T-helper 17 cell (primary cell): ENCODE results near the gene SMG7. TPM values are rescaled to one million over a fixed set of nuclear protein-coding genes. Genes with fewer than 3 reads are reported as not detected.

Experiments used
- ATAC-seq: fragments of 150-1000 bp; cut with Tn5 transposase; 2 replicates; pipeline ENCODE4 v1.10.0; 2021; ENCODE audit warnings: mild to moderate bottlenecking, moderate library complexity
- DNase-seq, 3 donors: peaks; one replicate each; pipeline versions ENCODE4 v3.0.0 to v3.0.0-alpha.2; 2020 to 2021
- H3K9me3 ChIP-seq: one replicate; pipeline ENCODE4 v1.7.0; 2013; ENCODE audit warnings: low read length, mild to moderate bottlenecking; ENCODE audit not compliant: control insufficient read depth, poor library complexity, severe bottlenecking
- H3K27ac Mint-ChIP-seq: one replicate; pipeline ENCODE4 v1.8.0; 2022; ENCODE audit warnings: mild to moderate bottlenecking, moderate library complexity, mixed read lengths
- H3K27me3 Mint-ChIP-seq: one replicate; pipeline ENCODE4 v1.8.0; 2022; ENCODE audit warnings: mixed read lengths
- H3K36me3 Mint-ChIP-seq: one replicate; pipeline ENCODE4 v1.8.0; 2022; ENCODE audit warnings: low read depth, mixed read lengths
- H3K4me1 Mint-ChIP-seq: one replicate; pipeline ENCODE4 v1.8.0; 2022; ENCODE audit warnings: mild to moderate bottlenecking, mixed read lengths
- H3K4me3 Mint-ChIP-seq: one replicate; pipeline ENCODE4 v1.8.0; 2022; ENCODE audit warnings: mild to moderate bottlenecking, moderate library complexity, mixed read lengths
- total RNA-seq, 4 donors: library from RNA in 2 of 4; stranded (reverse) in 2 of 4; gene quantifications; one replicate each; pipeline ENCODE4 v1.2.3 and lab custom pipeline; 2022 to 2026

The SMG7 gene
- total RNA-seq, 2 donors from 2014 or later, result 50.6 to 51.0 TPM

DNA sequence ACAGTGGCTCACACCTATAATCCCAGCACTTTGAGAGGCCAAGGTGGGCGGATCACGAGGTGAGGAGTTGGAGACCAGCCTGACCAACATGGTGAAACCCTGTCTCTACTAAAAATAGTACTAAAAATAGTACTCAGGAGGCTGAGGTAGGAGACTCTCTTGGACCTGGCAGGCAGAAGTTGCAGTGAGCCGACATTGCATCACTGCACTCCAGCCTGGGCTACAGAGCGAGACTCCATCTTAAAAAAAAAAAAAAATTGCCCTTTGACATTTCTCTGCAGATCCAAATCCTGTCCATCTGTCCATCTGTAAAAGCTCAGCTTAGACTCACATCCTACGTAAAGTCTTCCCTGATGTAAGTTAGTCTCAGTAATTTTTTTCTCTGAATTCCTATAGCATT lies 124.2 kb downstream of the SMG7 start:
- ATAC-seq (no peak), DNase-seq (no peak)
- Mint-ChIP-seq H3K4me3 (no peak overlapping the region), H3K27me3 (peaks cover 19% of the 10 kb centered on the region), H3K4me1 (peaks cover 16% of the 10 kb centered on the region), H3K27ac (no peak overlapping the region), H3K36me3 (peaks cover 7% of the 10 kb centered on the region)
- no peaks in the 10 kb centered on the region for H3K9me3 ChIP-seq

DNA sequence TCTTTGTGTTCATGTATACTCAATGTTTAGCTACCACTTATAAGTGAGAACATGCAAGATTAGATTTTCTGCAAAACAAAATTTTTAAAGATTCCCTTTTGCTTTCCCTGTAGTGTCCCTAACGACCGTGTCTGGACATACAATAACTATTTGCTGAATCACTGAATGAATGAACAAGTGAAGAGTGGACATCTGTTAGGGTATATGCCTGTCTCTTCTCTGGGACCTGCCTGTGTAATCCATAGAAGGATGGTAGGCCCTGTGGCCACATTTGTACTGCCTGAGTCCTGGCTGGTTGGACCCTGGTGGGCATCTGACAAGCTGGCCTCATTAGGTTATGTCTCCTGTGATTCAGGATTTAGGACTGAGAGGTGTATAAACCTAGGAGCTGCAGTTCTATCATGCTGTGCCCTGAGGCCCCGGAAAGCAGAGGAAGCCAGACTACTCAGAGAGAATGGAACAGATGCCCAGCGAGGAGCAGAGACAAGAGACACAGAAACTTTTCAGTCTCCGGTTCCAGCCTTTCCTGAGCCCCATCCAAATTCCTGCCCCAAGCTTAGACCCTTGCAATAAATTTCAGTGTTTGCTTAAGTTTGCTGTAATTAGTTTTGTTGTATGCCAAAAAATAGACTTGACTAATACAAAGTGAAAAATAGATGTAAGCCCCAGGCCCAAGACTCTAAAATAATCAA lies 125.5 kb downstream of the SMG7 start:
- H3K27ac Mint-ChIP-seq, result peak overlapping the region; percentile 21
- peaks cover 6% of the 10 kb centered on the region for H3K36me3 Mint-ChIP-seq

DNA sequence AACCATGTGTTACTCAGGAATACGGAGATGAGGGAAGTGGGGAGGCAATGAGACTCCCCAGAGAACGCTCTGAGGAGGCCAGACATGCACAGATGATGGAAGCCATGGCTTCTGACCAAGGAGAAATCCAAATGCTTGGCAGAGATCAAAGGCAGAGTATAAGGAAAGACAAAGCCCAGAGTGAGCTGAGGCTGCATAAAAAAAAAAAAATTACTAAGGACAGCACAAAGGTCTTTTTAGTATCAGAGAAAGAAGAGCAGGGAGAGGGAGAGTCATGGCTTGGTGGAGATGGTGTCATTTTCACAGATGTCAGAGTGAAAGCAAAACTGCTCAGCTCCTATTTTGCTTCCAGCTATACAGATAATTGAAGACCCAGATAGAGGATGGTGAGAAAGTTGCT lies 126.1 kb downstream of the SMG7 start:
- Mint-ChIP-seq H3K4me3 (no peak overlapping the region), H3K27ac (peak overlapping the region; percentile 21), H3K27me3 (peaks cover 15% of the 10 kb centered on the region), H3K36me3 (peaks cover under 1% of the 10 kb centered on the region), H3K4me1 (peaks cover 6% of the 10 kb centered on the region)
- DNase-seq (no peak), ATAC-seq (no peak)
- no peaks in the 10 kb centered on the region for H3K9me3 ChIP-seq

More for the DNA sequence above, 125.5 kb downstream of the SMG7 start:
- H3K4me1 Mint-ChIP-seq, result peaks cover 12% of the 10 kb centered on the region
- peaks cover 19% of the 10 kb centered on the region for H3K27me3 Mint-ChIP-seq
- no peaks in the 10 kb centered on the region for H3K9me3 ChIP-seq
- H3K4me3 Mint-ChIP-seq, result no peak overlapping the region
- ATAC-seq, result no peak
- no peak for DNase-seq

DNA sequence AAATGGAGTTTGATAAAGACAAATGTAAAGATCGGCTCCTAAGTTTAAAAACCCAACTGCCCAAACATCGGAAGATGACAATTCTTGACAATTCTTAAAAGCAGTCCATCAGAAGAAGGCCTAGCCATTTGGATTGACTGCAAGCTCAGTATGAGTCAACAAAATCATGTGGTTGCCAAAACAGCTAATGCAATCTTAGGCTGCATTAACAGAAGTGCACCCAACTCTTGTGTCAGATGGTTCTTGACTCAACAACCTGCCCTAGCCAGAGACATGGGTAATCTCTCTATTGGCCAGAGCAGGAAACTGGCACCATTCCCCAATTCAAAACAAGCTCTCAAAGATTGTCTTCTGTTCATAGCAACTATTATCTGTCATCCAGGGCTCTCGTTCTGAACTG lies 127.8 kb downstream of the SMG7 start:
- no peak overlapping the region for H3K27ac Mint-ChIP-seq
- no peak for ATAC-seq

DNA sequence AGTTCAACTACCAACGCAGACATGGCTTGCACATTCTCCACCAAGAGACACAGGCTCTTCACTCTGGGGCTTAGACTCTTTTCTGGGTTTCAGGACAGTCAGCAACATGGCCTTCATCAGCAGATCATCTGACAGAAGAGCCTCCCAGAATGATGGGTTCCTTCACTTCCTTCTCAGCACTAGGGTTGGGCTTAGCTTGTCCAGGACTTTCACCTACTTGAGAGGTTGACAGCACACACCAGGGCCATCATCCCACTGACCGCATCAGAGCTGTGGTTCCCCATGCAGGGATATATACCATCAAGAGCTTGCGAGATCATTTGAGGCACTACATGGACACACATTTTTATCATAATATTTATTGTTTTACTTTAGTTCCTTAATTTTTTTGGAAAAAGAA lies 128.3 kb downstream of the SMG7 start:
- no peaks in the 10 kb centered on the region for H3K36me3 Mint-ChIP-seq
- no peaks in the 10 kb centered on the region for H3K9me3 ChIP-seq
- no peak overlapping the region for H3K4me3 Mint-ChIP-seq
- ATAC-seq (no peak), DNase-seq (no peak)
- no peak overlapping the region for H3K27ac Mint-ChIP-seq
- peaks cover 27% of the 10 kb centered on the region for H3K27me3 Mint-ChIP-seq
- peaks cover 7% of the 10 kb centered on the region for H3K4me1 Mint-ChIP-seq

More for the DNA sequence above, 127.8 kb downstream of the SMG7 start:
- no peak overlapping the region for H3K4me3 Mint-ChIP-seq
- DNase-seq, result no peak
- H3K9me3 ChIP-seq, result no peaks in the 10 kb centered on the region
- no peaks in the 10 kb centered on the region for H3K36me3 Mint-ChIP-seq
- H3K27me3 Mint-ChIP-seq, result peaks cover 27% of the 10 kb centered on the region
- H3K4me1 Mint-ChIP-seq, result peaks cover 7% of the 10 kb centered on the region

DNA sequence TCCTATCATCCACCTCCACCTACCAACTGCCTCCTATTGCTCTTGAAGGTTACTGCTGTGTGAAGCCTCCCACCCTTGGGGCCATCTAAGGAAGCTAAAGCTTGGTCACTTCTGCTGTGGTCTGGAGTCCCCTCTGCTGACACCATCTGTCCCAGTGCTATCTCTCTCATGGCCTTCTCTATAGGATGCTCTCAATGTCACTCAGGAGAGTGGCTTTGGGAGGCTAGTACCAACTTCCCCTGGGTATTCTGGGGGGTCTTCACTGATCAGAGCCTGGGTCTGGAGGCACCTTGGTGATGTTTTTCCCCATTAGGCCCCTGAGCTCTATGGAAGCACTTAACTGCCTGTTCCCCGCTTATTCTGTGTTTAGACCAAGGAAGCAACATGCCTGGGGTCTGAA lies 130.2 kb downstream of the SMG7 start:
- Mint-ChIP-seq H3K27ac (no peak overlapping the region), H3K4me3 (no peak overlapping the region), H3K4me1 (peaks cover 9% of the 10 kb centered on the region), H3K36me3 (no peaks in the 10 kb centered on the region), H3K27me3 (peaks cover 27% of the 10 kb centered on the region)
- DNase-seq, result no peak
- no peaks in the 10 kb centered on the region for H3K9me3 ChIP-seq
- ATAC-seq, result no peak

Other genes starting within 250 kb of the SMG7 start
- gene NMNAT2, start 54.1 kb upstream of the SMG7 start, total RNA-seq, result not detected
- 10 to 100 TPM in 1 of 2 donors, 1 to 10 TPM in 1; 2.7 to 14.7 TPM for gene NCF2, start 118.0 kb downstream of the SMG7 start, total RNA-seq
- 10 to 100 TPM; 62.1 to 69.4 TPM for gene ARPC5, start 163.3 kb downstream of the SMG7 start, total RNA-seq
- gene APOBEC4, start 180.8 kb downstream of the SMG7 start, total RNA-seq, result not detected